Subcutaneous adipose tissue (tissue), 4 donors: ENCODE measurements around the gene USP17L11. TPM values are rescaled to one million over a fixed set of nuclear protein-coding genes. Genes with fewer than 3 reads are reported as not detected.
"Not testable (repeated sequence)": the region's sequence is repeated elsewhere in the genome, so short reads cannot be mapped to it uniquely, and the experiment has no call there.

ENCODE experiments used
- total RNA-seq, 4 donors: library from RNA; depleted of rRNA; stranded (reverse); fragments of >200 nt; gene quantifications; one replicate each; pipeline ENCODE4 v1.1.0, GENCODE V29; 2016
- TF ChIP-seq, protein P1 (sequence below): fragments of 450-650 bp; IDR thresholded peaks from one replicate; pipeline ENCODE4 v1.5.1; 2016; ENCODE audit warnings: low read depth, mild to moderate bottlenecking, control low read depth, antibody characterized with exemption, moderate library complexity

The USP17L11 gene, protein sequence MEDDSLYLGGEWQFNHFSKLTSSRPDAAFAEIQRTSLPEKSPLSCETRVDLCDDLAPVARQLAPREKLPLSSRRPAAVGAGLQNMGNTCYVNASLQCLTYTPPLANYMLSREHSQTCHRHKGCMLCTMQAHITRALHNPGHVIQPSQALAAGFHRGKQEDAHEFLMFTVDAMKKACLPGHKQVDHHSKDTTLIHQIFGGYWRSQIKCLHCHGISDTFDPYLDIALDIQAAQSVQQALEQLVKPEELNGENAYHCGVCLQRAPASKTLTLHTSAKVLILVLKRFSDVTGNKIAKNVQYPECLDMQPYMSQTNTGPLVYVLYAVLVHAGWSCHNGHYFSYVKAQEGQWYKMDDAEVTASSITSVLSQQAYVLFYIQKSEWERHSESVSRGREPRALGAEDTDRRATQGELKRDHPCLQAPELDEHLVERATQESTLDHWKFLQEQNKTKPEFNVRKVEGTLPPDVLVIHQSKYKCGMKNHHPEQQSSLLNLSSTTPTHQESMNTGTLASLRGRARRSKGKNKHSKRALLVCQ
- not detected for total RNA-seq

- TF ChIP-seq, protein P1, sequence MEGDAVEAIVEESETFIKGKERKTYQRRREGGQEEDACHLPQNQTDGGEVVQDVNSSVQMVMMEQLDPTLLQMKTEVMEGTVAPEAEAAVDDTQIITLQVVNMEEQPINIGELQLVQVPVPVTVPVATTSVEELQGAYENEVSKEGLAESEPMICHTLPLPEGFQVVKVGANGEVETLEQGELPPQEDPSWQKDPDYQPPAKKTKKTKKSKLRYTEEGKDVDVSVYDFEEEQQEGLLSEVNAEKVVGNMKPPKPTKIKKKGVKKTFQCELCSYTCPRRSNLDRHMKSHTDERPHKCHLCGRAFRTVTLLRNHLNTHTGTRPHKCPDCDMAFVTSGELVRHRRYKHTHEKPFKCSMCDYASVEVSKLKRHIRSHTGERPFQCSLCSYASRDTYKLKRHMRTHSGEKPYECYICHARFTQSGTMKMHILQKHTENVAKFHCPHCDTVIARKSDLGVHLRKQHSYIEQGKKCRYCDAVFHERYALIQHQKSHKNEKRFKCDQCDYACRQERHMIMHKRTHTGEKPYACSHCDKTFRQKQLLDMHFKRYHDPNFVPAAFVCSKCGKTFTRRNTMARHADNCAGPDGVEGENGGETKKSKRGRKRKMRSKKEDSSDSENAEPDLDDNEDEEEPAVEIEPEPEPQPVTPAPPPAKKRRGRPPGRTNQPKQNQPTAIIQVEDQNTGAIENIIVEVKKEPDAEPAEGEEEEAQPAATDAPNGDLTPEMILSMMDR: not testable (repeated sequence)
Observed at GRCh38 chr4:9215105-9215504, at the start of gene USP17L11. USP17L11 (plus strand) TSS chr4:9215405; CDS start chr4:9215405, 0 bp downstream.

DNA sequence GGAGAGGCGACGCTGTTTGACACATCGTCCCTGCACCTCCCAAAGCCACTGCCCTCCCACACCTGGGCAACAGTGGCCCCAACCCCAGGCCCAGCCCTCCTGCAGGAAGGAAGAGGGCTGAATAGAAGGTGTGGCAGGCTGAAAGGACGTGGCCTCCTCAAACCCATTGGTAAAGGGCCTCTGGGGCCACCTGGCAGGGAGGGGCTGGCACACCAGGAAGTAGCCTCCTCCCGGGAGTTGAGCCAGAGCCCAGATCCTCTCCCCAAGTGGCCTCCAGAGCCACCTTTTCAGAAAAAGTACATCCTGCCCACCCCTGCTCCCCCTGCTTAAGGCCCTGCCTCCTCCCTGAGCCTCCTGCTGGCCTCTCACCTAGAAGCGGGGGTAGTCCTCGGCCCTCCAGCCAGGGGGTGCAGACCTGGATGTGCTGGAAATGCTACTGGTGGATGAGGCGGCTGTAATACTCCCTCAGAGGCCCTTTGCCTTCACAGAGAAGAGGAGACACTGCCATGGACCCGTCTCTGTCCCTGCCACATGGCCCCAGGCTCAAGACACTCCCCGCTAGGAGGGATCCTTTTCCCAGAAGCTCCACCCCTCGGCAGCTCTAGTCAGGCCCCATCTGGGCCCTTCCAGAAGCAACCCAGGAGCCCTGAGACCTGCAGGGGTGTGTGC lies 45.3 kb upstream of the USP17L11 start, which contains the start of gene FAM90A26:
TSS of gene FAM90A26 (plus strand) at position 619 of the 669 bp plus-strand sequence. CDS start 2,764 bp downstream, outside the sequence.
- TF ChIP-seq, protein P1: not testable (repeated sequence)

DNA sequence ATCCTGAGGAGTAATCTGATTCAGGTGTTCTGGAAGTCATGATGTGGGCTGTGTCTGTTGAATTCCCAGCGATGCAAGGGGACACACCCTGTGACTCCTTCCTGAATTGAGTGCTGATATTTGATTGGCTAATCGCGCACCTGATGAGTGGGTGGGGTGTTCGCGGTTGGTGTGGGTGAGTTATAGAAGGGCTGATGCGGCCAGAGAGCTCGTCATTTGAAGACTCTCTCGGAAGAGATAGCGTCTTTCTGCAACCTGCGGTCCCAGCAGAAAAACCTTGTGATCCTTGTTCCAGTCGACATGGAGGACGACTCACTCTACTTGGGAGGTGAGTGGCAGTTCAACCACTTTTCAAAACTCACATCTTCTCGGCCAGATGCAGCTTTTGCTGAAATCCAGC lies 4.8 kb upstream of the USP17L11 start, which contains the start of gene USP17L10:
TSS of gene USP17L10 (plus strand) at position 301 of the 400 bp plus-strand sequence. CDS start at position 301, 0 bp downstream.
- TF ChIP-seq, protein P1: not testable (repeated sequence)

DNA sequence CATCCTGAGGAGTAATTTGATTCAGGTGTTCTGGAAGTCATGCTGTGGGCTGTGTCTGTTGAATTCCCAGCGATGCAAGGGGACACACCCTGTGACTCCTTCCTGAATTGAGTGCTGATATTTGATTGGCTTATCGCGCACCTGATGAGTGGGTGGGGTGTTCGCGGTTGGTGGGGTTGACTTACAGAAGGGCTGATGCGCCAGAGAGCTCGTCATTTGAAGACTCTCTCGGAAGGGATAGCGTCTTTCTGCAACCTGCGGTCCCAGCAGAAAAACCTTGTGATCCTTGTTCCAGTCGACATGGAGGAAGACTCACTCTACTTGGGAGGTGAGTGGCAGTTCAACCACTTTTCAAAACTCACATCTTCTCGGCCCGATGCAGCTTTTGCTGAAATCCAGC lies 4.6 kb downstream of the USP17L11 start, which contains the start of gene USP17L12:
TSS of gene USP17L12 (plus strand) at position 301 of the 400 bp plus-strand sequence. CDS start at position 301, 0 bp downstream.
- TF ChIP-seq, protein P1: not testable (repeated sequence)

DNA sequence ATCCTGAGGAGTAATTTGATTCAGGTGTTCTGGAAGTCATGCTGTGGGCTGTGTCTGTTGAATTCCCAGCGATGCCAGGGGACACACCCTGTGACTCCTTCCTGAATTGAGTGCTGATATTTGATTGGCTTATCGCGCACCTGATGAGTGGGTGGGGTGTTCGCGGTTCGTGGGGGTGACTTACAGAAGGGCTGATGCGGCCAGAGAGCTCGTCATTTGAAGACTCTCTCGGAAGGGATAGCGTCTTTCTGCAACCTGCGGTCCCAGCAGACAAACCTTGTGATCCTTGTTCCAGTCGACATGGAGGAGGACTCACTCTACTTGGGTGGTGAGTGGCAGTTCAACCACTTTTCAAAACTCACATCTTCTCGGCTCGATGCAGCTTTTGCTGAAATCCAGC lies 9.4 kb downstream of the USP17L11 start, which contains the start of gene USP17L13:
TSS of gene USP17L13 (plus strand) at position 301 of the 400 bp plus-strand sequence. CDS start at position 301, 0 bp downstream.
- TF ChIP-seq, protein P1: not testable (repeated sequence)

- TF ChIP-seq, protein P1: not testable (repeated sequence)
Observed at GRCh38 chr4:9234085-9234484, 18.9 kb downstream of the USP17L11 start, which contains the start of gene USP17L15. USP17L15 (plus strand) TSS chr4:9234385; CDS start chr4:9234385, 0 bp downstream.
